GM18868 (cell line): ENCODE data around the gene HS6ST1.
"Not testable (repeated sequence)": the region's sequence is repeated elsewhere in the genome, so short reads cannot be mapped to it uniquely, and the experiment has no call there.

Experiments used
- ATAC-seq: cut with Tn5 transposase; IDR thresholded peaks from one replicate; pipeline ENCODE4 v1.9.1; 2021; ENCODE audit warnings: mild to moderate bottlenecking, moderate library complexity; ENCODE audit not compliant: unreplicated experiment

Gene HS6ST1

GRCh38 chr2:128269990-128270671, 48.5 kb downstream of the HS6ST1 start:
- ATAC-seq: no peak

DNA sequence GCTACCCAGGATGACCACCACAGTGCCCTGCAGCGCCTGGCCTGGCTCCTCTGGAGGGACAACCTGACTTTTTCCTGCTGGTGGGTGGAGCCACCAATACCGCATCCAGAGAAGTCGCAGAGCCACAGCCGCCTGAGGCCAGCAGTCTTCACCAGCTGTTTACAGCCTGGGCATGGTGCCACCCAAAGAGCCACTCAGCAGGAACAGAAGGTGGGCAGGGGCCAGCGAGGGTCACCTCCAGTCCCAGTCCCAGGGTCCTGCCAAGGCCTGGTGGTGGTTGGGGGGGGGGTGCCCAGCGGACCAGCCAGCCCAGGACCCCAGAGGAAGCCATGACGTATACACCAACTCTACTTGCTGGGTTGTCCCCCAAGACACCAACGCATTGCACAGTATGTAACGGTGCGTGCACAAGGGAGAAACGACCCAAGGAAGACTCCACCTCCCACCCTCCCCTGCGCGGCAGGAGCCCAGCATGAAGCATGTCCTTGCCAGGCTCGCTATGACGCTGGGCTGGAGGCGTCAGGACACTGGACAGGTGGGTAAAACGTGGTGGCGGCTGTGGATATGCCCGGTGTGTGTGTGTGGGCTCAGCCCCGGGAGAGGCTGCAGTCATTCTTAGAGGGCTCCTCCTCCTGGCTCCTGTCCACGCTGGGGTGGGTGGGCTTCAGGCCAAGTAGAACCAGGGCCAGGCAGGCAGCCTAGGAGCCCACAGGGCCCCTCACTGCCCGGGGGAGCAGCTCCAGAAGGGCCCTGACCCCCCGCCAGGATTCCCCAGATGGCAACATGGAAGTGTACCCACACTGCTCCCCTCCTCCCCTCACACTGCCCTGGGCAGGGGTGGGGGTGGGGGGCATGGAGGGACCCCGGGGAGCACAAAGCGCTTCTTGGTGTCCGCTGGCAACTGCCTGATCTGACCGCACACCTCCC, 49.3 kb downstream of the HS6ST1 start:
- ATAC-seq: no peak

DNA sequence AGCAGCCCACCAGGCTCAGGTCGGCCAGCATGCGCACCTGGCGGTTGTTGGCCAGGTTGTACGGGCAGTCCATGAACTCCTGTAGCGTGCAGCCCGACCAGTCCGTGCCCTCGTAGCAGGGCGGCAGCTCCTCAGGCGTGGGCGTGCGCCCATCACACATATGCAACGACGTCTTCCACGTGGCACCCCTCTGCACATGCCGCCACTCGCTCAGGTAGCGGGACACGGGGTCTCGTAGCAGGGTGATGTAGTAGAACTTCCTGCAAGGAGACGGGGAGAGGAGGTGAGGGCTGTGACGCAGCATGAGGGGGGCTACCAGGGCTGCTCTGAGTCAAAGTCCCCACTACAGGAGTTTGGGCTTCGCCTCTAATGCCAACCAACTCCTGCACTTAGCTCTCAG, 50.1 kb downstream of the HS6ST1 start:
- ATAC-seq: not testable (repeated sequence)

- not testable (repeated sequence) for ATAC-seq
Measured at GRCh38 chr2:128268145-128268544, 50.5 kb downstream of the HS6ST1 start.

DNA sequence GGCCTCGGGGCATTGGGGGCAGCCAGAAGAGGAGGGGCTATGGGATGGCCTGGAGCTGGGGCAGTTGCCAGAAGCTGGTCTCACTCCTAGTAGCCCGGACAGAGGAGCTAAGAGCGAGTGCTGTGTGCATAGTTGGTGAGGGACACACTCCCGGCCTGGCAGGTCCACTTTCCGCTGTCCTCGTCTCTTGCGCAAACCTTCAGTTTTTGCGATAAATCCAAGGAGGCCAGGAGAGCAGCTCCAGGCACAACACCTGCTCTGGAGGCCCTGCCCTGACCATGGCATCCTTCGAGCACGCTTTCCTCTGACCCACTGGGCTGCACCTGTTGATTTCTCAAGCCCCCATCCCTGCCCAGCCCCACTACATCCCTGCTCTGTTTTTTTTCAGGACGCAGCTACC, 51.0 kb downstream of the HS6ST1 start:
- not testable (repeated sequence) for ATAC-seq

DNA sequence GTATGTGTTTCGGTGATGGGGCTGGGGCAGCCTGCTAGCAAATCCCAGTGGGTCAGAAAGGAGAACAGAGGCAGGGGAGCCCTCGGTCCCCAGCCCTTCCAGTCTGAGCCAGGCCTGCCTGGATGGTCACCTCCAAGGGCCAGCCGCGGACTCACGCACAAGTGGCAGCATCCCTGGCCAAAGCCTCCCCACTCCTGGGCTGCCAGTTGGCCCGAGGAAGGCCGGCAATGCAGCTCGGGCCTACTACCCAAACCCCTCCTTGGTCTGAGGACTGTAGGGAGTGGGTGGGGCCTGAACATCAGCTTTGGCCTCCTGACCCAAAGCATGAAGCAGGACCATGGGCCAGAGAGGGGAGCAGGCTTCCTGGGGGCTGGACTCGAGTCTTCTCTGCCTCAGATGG, 51.5 kb downstream of the HS6ST1 start:
- ATAC-seq: not testable (repeated sequence)

DNA sequence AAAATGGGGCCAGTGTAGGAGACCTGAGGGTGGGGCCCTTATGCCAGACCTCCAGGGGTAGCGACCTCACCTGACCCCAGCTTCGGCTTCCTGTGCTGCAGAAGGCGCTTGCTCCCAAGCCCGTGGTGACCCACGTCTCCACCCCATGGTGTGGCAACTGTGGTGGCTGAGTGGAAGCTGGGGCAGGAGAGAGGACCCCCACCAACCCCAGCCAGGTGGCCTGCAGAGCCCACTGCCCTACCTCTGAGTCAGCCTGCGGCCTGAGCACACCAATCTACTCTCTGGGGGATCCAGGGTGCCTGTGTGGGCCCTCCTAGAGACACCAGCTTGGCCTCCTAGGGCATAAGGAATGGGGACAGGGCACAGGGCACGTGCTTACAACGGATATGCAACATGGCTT, 52.2 kb downstream of the HS6ST1 start:
- not testable (repeated sequence) for ATAC-seq

DNA sequence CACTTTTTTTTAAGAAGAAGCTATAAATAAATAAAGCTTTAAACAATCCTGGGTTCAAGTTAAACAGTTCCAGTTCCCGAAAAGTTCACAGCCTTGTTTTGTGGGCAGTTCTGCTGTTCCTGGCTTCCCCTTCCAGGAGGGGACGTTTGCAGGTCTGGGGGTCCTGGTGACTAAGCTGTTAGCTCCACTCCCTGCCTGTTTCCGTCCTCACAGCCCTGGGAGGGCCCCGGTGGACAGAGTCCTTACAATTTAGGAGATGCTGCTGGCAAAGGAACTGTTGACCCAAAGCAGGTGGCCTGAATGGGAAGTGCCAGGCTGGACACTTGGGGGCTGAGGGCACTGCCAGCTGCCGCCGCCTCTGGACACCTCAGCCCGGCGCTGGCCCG, 53.1 kb downstream of the HS6ST1 start:
- not testable (repeated sequence) for ATAC-seq

DNA sequence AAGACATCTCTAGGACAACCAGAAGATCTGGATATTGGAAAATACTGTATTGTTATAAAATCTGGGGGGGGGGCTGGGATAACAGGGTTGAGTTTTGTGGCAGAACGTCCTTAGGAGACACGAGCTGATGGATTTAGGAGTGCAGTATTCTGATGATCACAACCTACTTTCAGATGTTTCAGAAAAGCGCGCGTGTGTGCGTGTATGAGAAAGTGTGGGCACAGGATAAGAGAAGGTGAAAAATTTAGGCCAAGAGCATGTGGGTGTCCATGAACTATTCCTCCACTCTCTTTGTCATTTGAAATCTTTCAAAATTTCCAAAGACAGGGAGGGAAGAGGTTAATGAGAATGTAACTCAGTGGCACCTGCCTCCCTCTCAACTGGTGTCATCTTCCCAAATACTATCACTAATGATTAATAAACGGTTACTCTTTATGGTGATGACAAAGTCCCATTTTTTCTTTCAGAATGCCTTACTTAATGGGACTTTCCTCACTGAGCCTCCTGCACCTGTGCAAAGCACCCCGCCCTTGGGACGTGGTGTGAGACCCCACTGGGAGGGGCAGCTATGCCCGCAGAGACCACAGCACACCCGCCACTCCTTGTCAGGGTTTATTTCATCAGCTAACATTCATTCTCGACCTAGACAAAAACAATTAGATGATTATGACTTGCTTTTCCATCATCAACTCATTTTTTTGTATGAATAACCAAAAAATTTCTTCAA, 53.6 kb downstream of the HS6ST1 start:
- no peak for ATAC-seq

DNA sequence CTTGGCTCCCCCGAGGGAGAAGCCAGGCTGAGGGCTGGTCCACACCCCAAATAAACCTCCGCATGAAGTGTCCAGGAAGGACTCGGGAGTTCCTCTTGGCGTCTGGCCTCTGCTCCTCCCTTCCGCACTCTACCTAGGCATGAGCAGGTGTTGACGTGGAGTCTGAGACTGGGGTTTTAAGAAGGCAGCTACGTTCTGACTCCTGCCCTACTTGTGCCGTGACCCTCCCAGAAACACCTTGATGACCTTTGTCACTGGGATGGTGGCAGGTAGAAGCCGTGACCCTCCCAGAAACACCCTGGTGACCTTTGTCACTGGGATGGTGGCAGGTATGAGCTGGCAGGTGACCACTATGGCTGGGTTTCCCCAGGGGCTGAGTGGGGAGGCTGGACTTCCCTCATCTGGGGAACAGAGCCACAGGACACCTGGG, 54.8 kb downstream of the HS6ST1 start:
- ATAC-seq: no peak

DNA sequence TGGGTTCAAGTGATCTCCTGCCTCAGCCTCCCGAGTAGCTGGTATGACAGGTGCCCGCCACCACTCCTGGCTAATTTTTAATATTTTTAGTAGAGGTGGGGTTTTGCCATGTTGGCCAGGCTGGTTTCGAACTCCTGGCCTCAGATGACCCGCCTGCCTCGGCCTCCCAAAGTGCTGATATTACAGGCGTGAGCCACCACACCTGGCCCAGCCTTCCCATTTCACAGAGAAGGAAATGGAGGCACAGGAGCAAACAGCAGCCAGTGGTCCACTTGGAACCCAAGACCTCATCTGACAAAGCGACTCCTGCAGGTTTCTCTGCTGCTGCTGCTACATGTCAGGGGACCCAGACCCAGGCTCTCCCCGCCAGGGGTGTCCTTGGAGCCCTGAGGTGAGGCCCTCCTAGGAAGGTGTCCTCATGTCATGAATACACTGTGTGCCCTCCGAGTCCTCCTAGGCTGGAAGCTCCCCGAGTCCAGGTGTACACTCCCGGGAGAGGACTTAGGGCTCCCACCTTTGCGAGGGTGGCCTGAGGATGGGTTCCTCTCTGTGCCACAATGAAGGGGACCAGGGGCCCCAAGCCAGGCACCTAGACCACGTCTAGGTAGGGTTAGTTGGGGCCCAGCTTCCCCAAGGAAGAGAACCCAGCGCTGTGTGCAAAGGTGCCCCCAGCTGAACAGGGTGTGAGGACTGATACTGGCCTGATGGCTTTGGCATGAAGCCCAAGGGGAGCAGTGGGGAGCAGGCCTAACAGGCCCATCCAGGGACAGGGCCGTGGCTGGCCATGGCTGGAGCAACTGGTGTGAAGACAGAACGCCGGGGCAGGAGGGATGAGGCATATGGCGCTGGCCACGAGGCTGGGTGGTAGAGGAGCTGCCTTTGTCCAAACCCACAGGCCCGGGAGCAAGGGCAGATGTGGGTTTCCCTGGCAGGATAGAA, 56.1 kb downstream of the HS6ST1 start:
- ATAC-seq: no peak

DNA sequence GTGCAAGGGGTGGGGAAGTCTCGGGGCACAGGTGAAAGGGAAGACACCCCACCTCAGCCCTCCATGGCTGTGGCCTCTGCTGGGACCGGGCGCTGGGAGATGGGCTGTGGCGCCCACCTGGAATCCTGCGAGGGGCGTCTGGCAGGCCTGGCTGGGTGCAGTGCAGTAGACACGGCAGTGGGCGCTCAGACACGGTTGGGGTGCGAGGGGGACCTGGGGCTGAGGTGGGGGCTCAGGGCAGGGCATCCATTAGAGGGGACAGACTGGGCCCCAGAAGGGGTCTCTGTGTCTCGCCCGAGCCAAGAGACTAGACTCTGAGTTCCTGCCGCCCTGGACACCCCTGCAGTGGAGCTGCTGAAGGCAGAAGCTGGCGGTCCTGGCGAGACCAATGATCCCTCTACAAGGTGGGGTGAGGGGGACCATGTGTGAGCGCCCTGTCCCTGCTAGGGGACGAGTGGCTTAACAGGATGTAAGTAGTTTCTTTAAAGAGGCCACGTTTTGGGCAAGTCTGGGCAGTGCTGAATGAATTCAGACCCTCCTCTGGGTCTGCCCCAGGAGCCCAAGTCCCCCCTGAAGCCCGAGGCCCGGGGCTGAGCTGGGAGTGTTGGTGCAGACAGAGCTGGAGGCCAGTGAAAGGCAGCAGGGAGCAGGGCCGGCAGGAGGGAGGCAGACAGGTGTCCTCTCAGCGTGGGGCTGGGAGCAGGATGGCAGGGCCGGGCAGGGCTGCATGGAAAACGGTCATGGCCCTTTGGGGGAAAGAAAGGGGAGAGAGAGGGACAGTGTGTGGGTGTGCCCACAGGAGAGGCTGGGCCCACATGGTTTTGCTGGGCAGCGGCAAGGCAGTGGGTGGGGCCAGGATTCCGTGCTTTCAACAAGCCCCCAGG, 57.2 kb downstream of the HS6ST1 start:
- no peak for ATAC-seq

GRCh38 chr2:128260239-128261138, 58.2 kb downstream of the HS6ST1 start:
- ATAC-seq: no peak

DNA sequence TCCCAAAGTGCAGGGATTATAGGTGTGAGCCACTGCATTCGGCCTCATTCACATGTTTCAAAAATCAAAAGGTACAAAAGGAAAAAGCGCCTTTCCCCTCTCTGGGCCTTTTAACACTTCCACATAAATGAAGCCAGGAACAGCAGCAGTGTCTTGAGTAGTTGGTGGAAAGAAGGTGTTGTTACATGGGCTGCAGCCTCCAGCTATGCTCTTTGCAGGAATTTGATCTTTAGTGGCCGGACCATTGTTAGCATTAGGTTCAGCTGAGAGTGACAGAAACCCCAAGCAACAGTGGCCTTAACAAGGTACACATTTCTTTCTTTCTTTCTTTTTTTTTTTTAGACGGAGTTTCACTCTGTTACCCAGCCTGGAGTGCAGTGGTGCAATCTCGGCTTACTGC, 59.1 kb downstream of the HS6ST1 start:
- no peak for ATAC-seq

- no peak for ATAC-seq
Measured at GRCh38 chr2:128258218-128258617, 60.5 kb downstream of the HS6ST1 start.

GRCh38 chr2:128252501-128252900, 66.2 kb downstream of the HS6ST1 start:
- no peak for ATAC-seq

DNA sequence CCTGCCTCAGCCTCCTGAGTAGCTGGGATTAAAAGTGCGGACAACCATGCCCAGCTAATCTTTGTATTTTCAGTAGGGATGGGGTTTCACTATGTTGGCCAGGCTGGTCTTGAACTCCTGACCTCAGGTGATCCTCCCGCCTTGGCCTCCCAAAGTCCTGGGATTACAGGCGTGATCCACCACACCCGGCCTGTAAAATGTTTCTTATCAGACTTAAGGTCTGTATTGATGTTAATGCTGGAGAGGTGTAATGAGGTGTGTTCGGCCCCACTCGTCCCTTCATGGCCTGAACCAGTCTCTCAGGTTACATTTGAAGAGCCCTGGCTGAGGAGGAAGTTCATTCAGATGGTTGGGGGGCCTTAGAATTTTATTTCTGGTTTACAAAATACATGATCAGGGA, 66.6 kb downstream of the HS6ST1 start:
- not testable (repeated sequence) for ATAC-seq
